Endodermal cell (in vitro differentiated cells): ENCODE data around the gene ENC1. TPM values are rescaled to one million over a fixed set of nuclear protein-coding genes. Genes with fewer than 3 reads are reported as not detected.

Experiments used
- DNase-seq: peaks from one replicate; pipeline ENCODE4 v3.0.0-alpha.2; 2017
- H3K27ac ChIP-seq: 2 replicates; pipeline ENCODE4 v1.5.1; 2013; ENCODE audit warnings: mild to moderate bottlenecking, low read depth, low read length, moderate library complexity
- H3K27me3 ChIP-seq: 2 replicates; pipeline ENCODE4 v1.6.1; 2013; ENCODE audit warnings: mild to moderate bottlenecking, low read length, moderate library complexity; ENCODE audit not compliant: insufficient read depth, control insufficient read depth, poor library complexity, severe bottlenecking
- H3K36me3 ChIP-seq: 2 replicates; pipeline ENCODE4 v1.7.0; 2013; ENCODE audit warnings: mild to moderate bottlenecking, low read length, moderate library complexity; ENCODE audit not compliant: control insufficient read depth, insufficient read depth
- H3K4me1 ChIP-seq: one replicate; pipeline ENCODE4 v1.7.0; 2013; ENCODE audit warnings: low read length; ENCODE audit not compliant: control insufficient read depth, insufficient read depth
- H3K4me3 ChIP-seq: 2 replicates; pipeline ENCODE4 v1.5.1; 2013; ENCODE audit warnings: mild to moderate bottlenecking, low read length, moderate library complexity
- H3K9ac ChIP-seq: 2 replicates; pipeline ENCODE4 v1.6.1; 2013; ENCODE audit warnings: mild to moderate bottlenecking, low read length, moderate library complexity; ENCODE audit not compliant: poor library complexity, severe bottlenecking; ENCODE audit errors: extremely low read depth
- H3K9me3 ChIP-seq: 2 replicates; pipeline ENCODE4 v1.6.1; 2013; ENCODE audit warnings: mild to moderate bottlenecking, low read length, moderate library complexity; ENCODE audit not compliant: control insufficient read depth
- H3K27ac Mint-ChIP-seq: 2 replicates; pipeline ENCODE4 v1.8.0; 2020; ENCODE audit warnings: mixed read lengths
- H3K27me3 Mint-ChIP-seq: 2 replicates; pipeline ENCODE4 v1.8.0; 2021; ENCODE audit warnings: mild to moderate bottlenecking, mixed read lengths; ENCODE audit not compliant: insufficient read depth
- H3K36me3 Mint-ChIP-seq: 2 replicates; pipeline ENCODE4 v1.8.0; 2020; ENCODE audit warnings: low read depth, mixed read lengths
- H3K4me1 Mint-ChIP-seq: 2 replicates; pipeline ENCODE4 v1.8.0; 2020; ENCODE audit warnings: mixed read lengths
- H3K4me3 Mint-ChIP-seq: 2 replicates; pipeline ENCODE4 v1.8.0; 2020; ENCODE audit warnings: mild to moderate bottlenecking, moderate library complexity, mixed read lengths
- H3K9me3 Mint-ChIP-seq: 2 replicates; pipeline ENCODE4 v1.8.0; 2020; ENCODE audit warnings: mild to moderate bottlenecking, mixed read lengths
- CTCF ChIP-seq: fragments of 200-600 bp; sonication (generic); conservative IDR thresholded peaks from 2 replicates; pipeline ENCODE4 v1.5.0; 2021; ENCODE audit warnings: antibody characterized with exemption, mild to moderate bottlenecking
- WGBS, 2 experiments: methylation state at CpG; one replicate each; pipeline versions ENCODE4 v1.1.5 to v1.1.7; 2013; ENCODE audit warnings: missing lambda C conversion rate in 2 of 2, mixed read lengths in 1 of 2; ENCODE audit not compliant: insufficient coverage in 1 of 2, insufficient read length in 1 of 2; 5-methylcytosine and 5-hydroxymethylcytosine counted together
- total RNA-seq, 2 donors: library from RNA; stranded (reverse); fragmentation: NEBNext Ultra II Directional in 1 of 2; extraction: Animal tissue kit (Norgen Biotek cat#: 25700) in 1 of 2; gene quantifications; 2 replicates in 1 of 2; 3 replicates in 1 of 2; pipeline ENCODE4 v1.2.1, GENCODE V29; 2021

Gene ENC1
- total RNA-seq, 2 donors from 2014 or later = 64.2 to 70.8 TPM

DNA sequence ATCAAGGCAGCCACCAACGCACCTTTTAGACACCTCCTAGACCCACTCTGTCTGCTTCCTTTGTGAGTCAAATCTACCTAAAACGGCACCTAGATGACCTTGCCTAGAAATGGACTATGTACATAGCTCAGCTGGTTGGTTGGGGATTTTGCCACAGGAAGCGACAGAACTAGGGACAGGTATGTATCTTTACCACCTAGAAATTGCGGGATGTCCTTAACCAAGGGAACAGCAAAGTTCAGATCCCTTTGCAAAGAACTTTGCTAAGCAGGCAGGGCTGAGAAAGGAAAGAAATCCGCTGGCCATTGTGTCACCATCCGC lies 2.0 kb upstream of the ENC1 start:
- Mint-ChIP-seq H3K27ac (no peak overlapping the region), H3K9me3 (no peaks in the 10 kb centered on the region), H3K36me3 (no peaks in the 10 kb centered on the region), H3K27me3 (peaks cover 14% of the 10 kb centered on the region), H3K4me1 (peaks cover 32% of the 10 kb centered on the region), H3K4me3 (peak overlapping the region; percentile 98)
- H3K9me3 ChIP-seq = no peaks in the 10 kb centered on the region
- H3K4me3 ChIP-seq = no peak overlapping the region
- TF ChIP-seq CTCF = no peak
- WGBS, 2 experiments = 77 to 90% methylated on average over 4 to 6 of the region's 6 CpGs
- H3K27ac ChIP-seq = no peak overlapping the region
- no peaks in the 10 kb centered on the region for H3K4me1 ChIP-seq
- H3K9ac ChIP-seq = no peak overlapping the region
- peaks cover under 1% of the 10 kb centered on the region for H3K36me3 ChIP-seq
- H3K27me3 ChIP-seq = no peaks in the 10 kb centered on the region
- DNase-seq = no peak

- DNase-seq = peak; percentile 64
These were observed 1.4 kb upstream of the ENC1 start for GRCh38 chr5:74641735-74642542.

DNA sequence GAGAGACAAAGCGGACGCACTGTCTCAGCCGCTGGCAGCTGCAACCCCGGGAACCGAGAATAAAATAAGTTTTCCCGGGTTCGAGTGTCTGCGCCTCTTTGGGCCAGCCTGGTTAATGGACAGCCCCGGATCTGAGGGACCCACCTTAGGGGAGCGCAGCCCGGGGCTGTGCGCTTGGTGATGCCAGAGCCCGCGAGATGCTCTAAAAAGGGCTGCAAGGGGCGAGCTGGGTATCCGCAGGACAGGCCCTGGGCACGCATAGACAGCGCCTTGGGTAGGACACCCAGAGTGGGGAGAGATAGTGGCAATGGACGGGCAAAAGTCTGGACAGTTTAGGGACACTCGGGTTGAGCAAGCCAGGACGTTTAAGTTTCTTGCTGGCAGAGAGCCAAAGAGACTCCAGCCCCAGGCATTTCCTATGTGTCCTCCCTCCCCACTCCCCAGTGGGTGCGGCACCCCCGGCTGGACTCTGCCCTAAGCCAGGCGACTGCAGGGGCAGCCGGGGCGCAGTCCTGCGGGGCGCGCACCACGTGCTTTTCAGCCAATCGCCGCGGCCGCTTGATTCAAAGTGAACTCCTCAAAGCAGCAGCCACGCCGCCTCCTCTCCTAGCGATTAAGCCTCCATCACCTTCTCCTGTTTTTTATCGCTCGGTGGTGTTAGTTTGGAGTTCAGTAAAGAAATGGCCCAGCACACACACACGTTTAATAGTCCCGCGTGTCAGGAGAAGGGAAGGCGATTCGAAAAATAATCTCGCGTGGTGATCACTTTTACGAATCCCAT lies 616 bp upstream of the ENC1 start:
- no peaks in the 10 kb centered on the region for H3K9me3 ChIP-seq
- peaks cover 10% of the 10 kb centered on the region for H3K36me3 Mint-ChIP-seq
- peak overlapping the region; percentile 99 for H3K4me3 ChIP-seq
- no peaks in the 10 kb centered on the region for H3K9me3 Mint-ChIP-seq
- H3K4me1 Mint-ChIP-seq = peaks cover 41% of the 10 kb centered on the region
- DNase-seq = peak; percentile 90
- no peaks in the 10 kb centered on the region for H3K27me3 ChIP-seq
- H3K27ac ChIP-seq = peak overlapping the region; percentile 98
- 0 to 1% methylated on average over 13 to 47 of the region's 47 CpGs for WGBS, 2 experiments
- no peak for TF ChIP-seq CTCF
- peaks cover 14% of the 10 kb centered on the region for H3K27me3 Mint-ChIP-seq
- no peaks in the 10 kb centered on the region for H3K4me1 ChIP-seq
- peak overlapping the region; percentile 31 for H3K9ac ChIP-seq
- H3K4me3 Mint-ChIP-seq = peak overlapping the region; percentile 98
- H3K27ac Mint-ChIP-seq = peak overlapping the region; percentile 92
- peaks cover 14% of the 10 kb centered on the region for H3K36me3 ChIP-seq

More at GRCh38 chr5:74641735-74642542, 1.4 kb upstream of the ENC1 start:
- Histone ChIP-seq H3K27ac (peak overlapping the region; percentile 98), H3K9ac (no peak overlapping the region), H3K4me3 (peak overlapping the region; percentile 99), H3K9me3 (no peaks in the 10 kb centered on the region), H3K36me3 (peaks cover 6% of the 10 kb centered on the region), H3K4me1 (no peaks in the 10 kb centered on the region), H3K27me3 (no peaks in the 10 kb centered on the region)
- WGBS, 2 experiments = 7 to 10% methylated on average over 15 to 28 of the region's 28 CpGs
- Mint-ChIP-seq H3K4me1 (peaks cover 37% of the 10 kb centered on the region), H3K4me3 (peak overlapping the region; percentile 98), H3K9me3 (no peaks in the 10 kb centered on the region), H3K36me3 (peaks cover 3% of the 10 kb centered on the region), H3K27me3 (peaks cover 14% of the 10 kb centered on the region), H3K27ac (peak overlapping the region; percentile 36)
- TF ChIP-seq CTCF = peak; percentile 71
